HG02759 (cell line): ENCODE data around the gene LDLRAD4.

Source experiments
- ATAC-seq: cut with Tn5 transposase; IDR thresholded peaks from one replicate; pipeline ENCODE4 v1.9.1; 2021; ENCODE audit warnings: mild to moderate bottlenecking, moderate library complexity; ENCODE audit not compliant: unreplicated experiment

The LDLRAD4 gene

GRCh38 chr18:13555865-13556264, 337.3 kb downstream of the LDLRAD4 start:
- ATAC-seq: no peak

- ATAC-seq: no peak
Measured at GRCh38 chr18:13556502-13556901, 337.9 kb downstream of the LDLRAD4 start.

GRCh38 chr18:13558124-13558523, 339.6 kb downstream of the LDLRAD4 start:
- peak; percentile 56 for ATAC-seq

- no peak for ATAC-seq
Measured at GRCh38 chr18:13558790-13559189, 340.2 kb downstream of the LDLRAD4 start.

- no peak for ATAC-seq
Measured at GRCh38 chr18:13559754-13560153, 341.2 kb downstream of the LDLRAD4 start.

GRCh38 chr18:13560306-13560705, 341.7 kb downstream of the LDLRAD4 start:
- ATAC-seq: no peak

- ATAC-seq: peak; percentile 69
Measured at GRCh38 chr18:13562494-13563029, 344.0 kb downstream of the LDLRAD4 start.

- ATAC-seq: no peak
Measured at GRCh38 chr18:13563390-13563805, 344.8 kb downstream of the LDLRAD4 start.

- no peak for ATAC-seq
Measured at GRCh38 chr18:13564579-13564978, 346.0 kb downstream of the LDLRAD4 start.

- ATAC-seq: no peak
Measured at GRCh38 chr18:13565228-13565627, 346.7 kb downstream of the LDLRAD4 start.

GRCh38 chr18:13566941-13567746, 348.6 kb downstream of the LDLRAD4 start:
- peak; percentile 47 for ATAC-seq

- ATAC-seq: peak; percentile 51
Measured at GRCh38 chr18:13568443-13569392, 350.2 kb downstream of the LDLRAD4 start.

GRCh38 chr18:13570216-13570615, 351.7 kb downstream of the LDLRAD4 start:
- no peak for ATAC-seq

- no peak for ATAC-seq
Measured at GRCh38 chr18:13570856-13571495, 352.4 kb downstream of the LDLRAD4 start.

GRCh38 chr18:13572148-13572547, 353.6 kb downstream of the LDLRAD4 start:
- no peak for ATAC-seq

- no peak for ATAC-seq
Measured at GRCh38 chr18:13572721-13573120, 354.2 kb downstream of the LDLRAD4 start.

- no peak for ATAC-seq
Measured at GRCh38 chr18:13573750-13574149, 355.2 kb downstream of the LDLRAD4 start.

- ATAC-seq: no peak
Measured at GRCh38 chr18:13574355-13574754, 355.8 kb downstream of the LDLRAD4 start.

GRCh38 chr18:13574761-13575160, 356.2 kb downstream of the LDLRAD4 start:
- ATAC-seq: no peak

- peak; percentile 26 for ATAC-seq
Measured at GRCh38 chr18:13576598-13576997, 358.0 kb downstream of the LDLRAD4 start.
